ENCODE measurements around the gene ITGA2B. TPM values are rescaled to one million over a fixed set of nuclear protein-coding genes. Genes with fewer than 3 reads are reported as not detected.

Gene ITGA2B
- total and polyA plus RNA-seq, 9 donors: 0.60 to 5.2 (median 2.2) TPM

DNA sequence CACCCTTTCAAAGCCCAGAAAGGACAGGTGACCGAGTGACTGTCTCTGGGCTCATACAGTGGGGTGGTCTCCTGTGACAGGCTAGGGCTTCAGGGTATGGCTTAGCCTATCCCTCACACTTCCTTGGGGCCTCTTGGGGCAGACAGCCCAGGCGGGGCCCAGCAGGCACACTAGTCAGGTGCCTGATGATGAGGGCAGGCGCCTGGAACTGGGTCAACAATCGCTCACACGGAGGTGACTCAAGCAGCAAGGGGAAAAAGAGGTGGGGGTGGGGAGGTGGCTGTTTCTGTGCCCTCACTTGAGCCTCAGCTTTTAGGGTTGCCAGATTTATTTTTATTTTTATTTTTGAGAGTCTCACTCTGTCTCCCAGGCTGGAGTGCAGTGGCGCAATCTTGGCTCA is 50.7 kb downstream of the ITGA2B start:
- intact Hi-C loops (cut with DNase I): loop anchor here in 1 of 4 donors (5.0 kb wide), 1 partner anchor 196 kb away; the partner anchor contains the start of gene HROB
- WGBS, 3 donors: 65 to 66% (median 66%) methylated on average over 6 of the region's 6 CpGs
- Histone ChIP-seq H3K4me3 (no peak overlapping the region), H3K27ac (no peak overlapping the region), H3K9me3 (no peaks in the 10 kb centered on the region), H3K4me1 (ENCODE audit: insufficient read depth) (no peaks in the 10 kb centered on the region), H3K27me3 (no peaks in the 10 kb centered on the region), H3K36me3 (no peaks in the 10 kb centered on the region)
- TF ChIP-seq, protein P1, sequence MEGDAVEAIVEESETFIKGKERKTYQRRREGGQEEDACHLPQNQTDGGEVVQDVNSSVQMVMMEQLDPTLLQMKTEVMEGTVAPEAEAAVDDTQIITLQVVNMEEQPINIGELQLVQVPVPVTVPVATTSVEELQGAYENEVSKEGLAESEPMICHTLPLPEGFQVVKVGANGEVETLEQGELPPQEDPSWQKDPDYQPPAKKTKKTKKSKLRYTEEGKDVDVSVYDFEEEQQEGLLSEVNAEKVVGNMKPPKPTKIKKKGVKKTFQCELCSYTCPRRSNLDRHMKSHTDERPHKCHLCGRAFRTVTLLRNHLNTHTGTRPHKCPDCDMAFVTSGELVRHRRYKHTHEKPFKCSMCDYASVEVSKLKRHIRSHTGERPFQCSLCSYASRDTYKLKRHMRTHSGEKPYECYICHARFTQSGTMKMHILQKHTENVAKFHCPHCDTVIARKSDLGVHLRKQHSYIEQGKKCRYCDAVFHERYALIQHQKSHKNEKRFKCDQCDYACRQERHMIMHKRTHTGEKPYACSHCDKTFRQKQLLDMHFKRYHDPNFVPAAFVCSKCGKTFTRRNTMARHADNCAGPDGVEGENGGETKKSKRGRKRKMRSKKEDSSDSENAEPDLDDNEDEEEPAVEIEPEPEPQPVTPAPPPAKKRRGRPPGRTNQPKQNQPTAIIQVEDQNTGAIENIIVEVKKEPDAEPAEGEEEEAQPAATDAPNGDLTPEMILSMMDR (IDR thresholded peaks at IDR 0.05): no peak
- TF ChIP-seq POLR2A (IDR thresholded peaks at IDR 0.05) (no peak), EP300 (IDR thresholded peaks at IDR 0.05) (no peak)
- DNase-seq: no peak

DNA sequence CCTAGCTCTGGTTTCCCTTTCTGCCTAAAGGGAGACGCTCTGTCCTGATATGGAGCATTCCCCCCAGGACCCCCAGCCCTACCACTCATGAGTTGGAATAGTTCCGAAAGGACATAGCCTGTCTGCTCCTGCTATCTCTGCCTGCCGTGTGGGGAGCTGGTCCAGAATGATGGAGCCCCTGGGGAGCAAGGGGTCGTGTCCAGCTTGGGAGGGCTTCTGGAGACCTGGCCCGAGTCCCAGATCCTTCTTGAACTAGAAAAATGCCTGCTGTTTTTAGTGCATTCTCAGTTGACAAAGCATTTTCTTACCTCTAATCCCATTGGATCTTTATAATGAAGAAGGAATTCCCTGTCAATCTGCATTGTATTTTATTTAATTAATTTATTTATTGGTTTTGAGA is 53.5 kb downstream of the ITGA2B start:
- Histone ChIP-seq H3K36me3 (no peaks in the 10 kb centered on the region), H3K27ac (no peak overlapping the region), H3K4me1 (ENCODE audit: insufficient read depth) (peaks cover 1% of the 10 kb centered on the region), H3K4me3 (no peak overlapping the region), H3K27me3 (no peaks in the 10 kb centered on the region), H3K9me3 (no peaks in the 10 kb centered on the region)
- WGBS, 3 donors: 5 to 16% (median 10%) methylated on average over 5 of the region's 5 CpGs
- TF ChIP-seq, protein P1 (IDR thresholded peaks at IDR 0.05): no peak
- TF ChIP-seq POLR2A (IDR thresholded peaks at IDR 0.05) (no peak), EP300 (IDR thresholded peaks at IDR 0.05) (no peak)
- no peak for DNase-seq
- intact Hi-C loops (cut with DNase I): loop anchor here in 1 of 4 donors (5.0 kb wide), 1 partner anchor 194 kb away; the partner anchor contains the start of gene HROB

DNA sequence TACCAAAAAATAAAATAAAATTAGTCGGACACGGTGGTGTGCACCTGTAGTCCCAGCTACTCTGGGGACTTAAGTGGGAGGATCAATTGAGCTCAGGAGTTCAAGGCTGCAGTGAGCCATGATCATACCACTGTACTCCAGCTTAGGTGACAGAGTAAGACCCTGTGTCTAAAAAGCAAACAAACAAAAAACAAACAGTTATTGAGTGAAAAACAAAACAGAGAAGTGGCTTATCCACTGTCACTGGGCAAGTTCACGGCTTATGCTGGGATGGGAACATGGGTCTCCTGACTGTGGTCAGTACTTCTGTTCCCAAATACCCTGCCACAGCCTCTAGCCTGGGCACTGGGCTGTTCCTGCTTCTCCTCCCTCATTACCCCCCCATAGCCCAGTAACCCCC is 53.9 kb downstream of the ITGA2B start:
- H3K27ac ChIP-seq: no peak overlapping the region
- no peaks in the 10 kb centered on the region for H3K27me3 ChIP-seq
- no peak for DNase-seq
- TF ChIP-seq, protein P1 (IDR thresholded peaks at IDR 0.05): no peak
- TF ChIP-seq EP300 (IDR thresholded peaks at IDR 0.05): no peak
- no peak for TF ChIP-seq POLR2A (IDR thresholded peaks at IDR 0.05)
- intact Hi-C loops (cut with DNase I): loop anchor here in 1 of 4 donors (5.0 kb wide), 1 partner anchor 193 kb away; the partner anchor contains the start of gene HROB
- no peaks in the 10 kb centered on the region for H3K36me3 ChIP-seq
- H3K4me3 ChIP-seq: no peak overlapping the region
- peaks cover 1% of the 10 kb centered on the region for H3K4me1 ChIP-seq (ENCODE audit: insufficient read depth)
- H3K9me3 ChIP-seq: no peaks in the 10 kb centered on the region
- 26 to 38% (median 36%) methylated on average over 3 of the region's 3 CpGs for WGBS, 3 donors

GRCh38 chr17:44334727-44335126 is 54.7 kb downstream of the ITGA2B start:
- intact Hi-C loops (cut with DNase I): loop anchor here in 1 of 4 donors (5.0 kb wide), 2 partner anchors 122 to 192 kb away; partner anchors contain the start of gene HROB

More at GRCh38 chr17:44334727-44335126, 54.7 kb downstream of the ITGA2B start:
- no peak overlapping the region for H3K4me3 ChIP-seq
- no peak for DNase-seq
- no peaks in the 10 kb centered on the region for H3K36me3 ChIP-seq
- H3K27ac ChIP-seq: no peak overlapping the region
- peaks cover 1% of the 10 kb centered on the region for H3K4me1 ChIP-seq (ENCODE audit: insufficient read depth)
- no peaks in the 10 kb centered on the region for H3K9me3 ChIP-seq
- no peaks in the 10 kb centered on the region for H3K27me3 ChIP-seq
- 42 to 53% (median 48%) methylated on average over 3 of the region's 3 CpGs for WGBS, 3 donors
- TF ChIP-seq EP300 (IDR thresholded peaks at IDR 0.05) (no peak), POLR2A (IDR thresholded peaks at IDR 0.05) (no peak)
- TF ChIP-seq, protein P1 (IDR thresholded peaks at IDR 0.05): no peak
